WTC11 (cell line): Measurements from ENCODE around the gene PRKN. TPM values are rescaled to one million over a fixed set of nuclear protein-coding genes. Genes with fewer than 3 reads are reported as not detected.

Experiments used
- ATAC-seq: fragments of 200-7000 bp; cut with Tn5 transposase; 2 replicates; pipeline ENCODE4 v1.10.0; 2021; ENCODE audit warnings: mild to moderate bottlenecking, moderate library complexity
- CTCF ChIA-PET: fragments of 300-600 bp; sonication (Branson Sonifier 250); formaldehyde crosslinking; loops from one replicate; lab custom pipeline; 2021; ENCODE audit warnings: antibody characterized with exemption; lab: Charles Lee
- POLR2A ChIA-PET: fragments of 350-600 bp; sonication (Branson Sonifier 250); formaldehyde crosslinking; loops from one replicate; lab custom pipeline; 2021; ENCODE audit warnings: antibody characterized with exemption; lab: Charles Lee
- DNase-seq: peaks from one replicate; pipeline ENCODE4 v3.0.0; 2021; ENCODE audit warnings: low spot score
- H3K27ac Mint-ChIP-seq: 2 replicates; pipeline ENCODE4 v1.8.0; 2021; ENCODE audit warnings: mixed read lengths
- H3K27me3 Mint-ChIP-seq: 2 replicates; pipeline ENCODE4 v1.8.0; 2021; ENCODE audit warnings: low read depth, mild to moderate bottlenecking, moderate library complexity, mixed read lengths
- H3K36me3 Mint-ChIP-seq: 2 replicates; pipeline ENCODE4 v1.8.0; 2021; ENCODE audit warnings: mixed read lengths
- H3K4me1 Mint-ChIP-seq: 2 replicates; pipeline ENCODE4 v1.8.0; 2022; ENCODE audit warnings: mixed read lengths
- H3K4me3 Mint-ChIP-seq: 2 replicates; pipeline ENCODE4 v1.8.0; 2021; ENCODE audit warnings: mild to moderate bottlenecking, moderate library complexity, mixed read lengths
- H3K9me3 Mint-ChIP-seq: 2 replicates; pipeline ENCODE4 v1.8.0; 2021; ENCODE audit warnings: mixed read lengths
- ATF1 ChIP-seq: sonication (generic); formaldehyde crosslinking; IDR thresholded peaks from 2 replicates; pipeline ENCODE4 v1.8.1; 2023; ENCODE audit warnings: mild to moderate bottlenecking, moderate library complexity, missing genetic modification reagents
- E2F4 ChIP-seq: sonication (generic); formaldehyde crosslinking; IDR thresholded peaks from 2 replicates; pipeline ENCODE4 v1.8.1; 2022; ENCODE audit warnings: low read depth, mild to moderate bottlenecking, moderate library complexity, missing genetic modification reagents, borderline replicate concordance
- ELF4 ChIP-seq: sonication (generic); formaldehyde crosslinking; IDR thresholded peaks from 2 replicates; pipeline ENCODE4 v1.8.1; 2022; ENCODE audit warnings: low read depth, mild to moderate bottlenecking, moderate library complexity, missing genetic modification reagents
- FOXP4 ChIP-seq: sonication (generic); formaldehyde crosslinking; IDR thresholded peaks from 2 replicates; pipeline ENCODE4 v1.8.0; 2022; ENCODE audit warnings: mild to moderate bottlenecking, missing genetic modification reagents
- HMGXB4 ChIP-seq: sonication (generic); formaldehyde crosslinking; IDR thresholded peaks from 2 replicates; pipeline ENCODE4 v1.8.1; 2023; ENCODE audit warnings: mild to moderate bottlenecking, moderate library complexity, missing genetic modification reagents
- IRF2 ChIP-seq: sonication (generic); formaldehyde crosslinking; IDR thresholded peaks from 2 replicates; pipeline ENCODE4 v1.8.0; 2022; ENCODE audit warnings: low read depth, missing genetic modification reagents, borderline replicate concordance
- JAZF1 ChIP-seq: fragments of 250-450 bp; sonication (Bioruptor Pico); IDR thresholded peaks from 2 replicates; pipeline ENCODE4 v1.9.0; 2021; ENCODE audit warnings: moderate library complexity, mild to moderate bottlenecking, inconsistent platforms
- KAT7 ChIP-seq: sonication (generic); formaldehyde crosslinking; IDR thresholded peaks from 2 replicates; pipeline ENCODE4 v1.8.1; 2023; ENCODE audit warnings: missing genetic modification reagents, mild to moderate bottlenecking, borderline replicate concordance
- NFE2L1 ChIP-seq: sonication (generic); formaldehyde crosslinking; IDR thresholded peaks from 2 replicates; pipeline ENCODE4 v1.8.1; 2023; ENCODE audit warnings: missing genetic modification reagents
- PRDM15 ChIP-seq: sonication (generic); formaldehyde crosslinking; IDR thresholded peaks from 2 replicates; pipeline ENCODE4 v1.8.0; 2022; ENCODE audit warnings: missing genetic modification reagents
- RELA ChIP-seq: sonication (generic); formaldehyde crosslinking; IDR thresholded peaks from 2 replicates; pipeline ENCODE4 v1.8.1; 2022; ENCODE audit warnings: missing genetic modification reagents, mild to moderate bottlenecking, borderline replicate concordance
- SMAD3 ChIP-seq: sonication (generic); formaldehyde crosslinking; IDR thresholded peaks from 2 replicates; pipeline ENCODE4 v1.8.0; 2022; ENCODE audit warnings: missing genetic modification reagents, mild to moderate bottlenecking, borderline replicate concordance
- SOX15 ChIP-seq: fragments of 250-450 bp; sonication (Bioruptor Pico); IDR thresholded peaks from 2 replicates; pipeline ENCODE4 v1.9.0; 2021; ENCODE audit warnings: mild to moderate bottlenecking
- SP1 ChIP-seq: sonication (generic); formaldehyde crosslinking; conservative IDR thresholded peaks from 2 replicates; pipeline ENCODE4 v1.8.1; 2022; ENCODE audit warnings: missing genetic modification reagents
- ZBTB21 ChIP-seq: sonication (generic); formaldehyde crosslinking; IDR thresholded peaks from 2 replicates; pipeline ENCODE4 v1.8.1; 2023; ENCODE audit warnings: mild to moderate bottlenecking, missing genetic modification reagents, borderline replicate concordance
- ZNF425 ChIP-seq: fragments of 250-450 bp; sonication (Bioruptor Pico); conservative IDR thresholded peaks from 2 replicates; pipeline ENCODE4 v1.9.0; 2021; ENCODE audit warnings: mild to moderate bottlenecking
- ZNF671 ChIP-seq: fragments of 250-450 bp; sonication (Bioruptor Pico); IDR thresholded peaks from 2 replicates; pipeline ENCODE4 v1.8.0; 2021; ENCODE audit warnings: mild to moderate bottlenecking
- ZSCAN18 ChIP-seq: fragments of 250-450 bp; sonication (Bioruptor Pico); IDR thresholded peaks from 2 replicates; pipeline ENCODE4 v2.1.2; 2022; ENCODE audit warnings: mild to moderate bottlenecking, moderate library complexity
- total RNA-seq: library from RNA; stranded (reverse); gene quantifications from 3 replicates; pipeline ENCODE4 v1.2.3, GENCODE V29; 2021

The PRKN gene
- total RNA-seq, 1 experiment from 2014 or later, result 0.59 TPM

- peaks cover 15% of the 10 kb centered on the region for H3K36me3 Mint-ChIP-seq
- no peak overlapping the region for H3K4me3 Mint-ChIP-seq
- ChIA-PET POLR2A (no interaction called here), CTCF (interaction anchor here (1.4 kb wide), 1 partner anchor 9 kb away, joined by 4 read pairs; no protein-coding TSS in a partner anchor)
- ATAC-seq (no peak), DNase-seq (no peak)
- H3K27ac Mint-ChIP-seq, result no peak overlapping the region
- no peaks in the 10 kb centered on the region for H3K27me3 Mint-ChIP-seq
- TF ChIP-seq NFE2L1 (CRISPR knock-in tag) (no peak), IRF2 (CRISPR knock-in tag) (no peak), KAT7 (CRISPR knock-in tag) (no peak), SMAD3 (CRISPR knock-in tag) (no peak), ZNF671 (CRISPR knock-in tag) (no peak), ELF4 (CRISPR knock-in tag) (no peak), RELA (CRISPR knock-in tag) (no peak), FOXP4 (CRISPR knock-in tag) (no peak), PRDM15 (CRISPR knock-in tag) (no peak), ZBTB21 (CRISPR knock-in tag) (no peak), JAZF1 (CRISPR knock-in tag) (no peak), ATF1 (no peak), E2F4 (CRISPR knock-in tag) (no peak), SOX15 (CRISPR knock-in tag) (no peak), SP1 (CRISPR knock-in tag) (no peak), HMGXB4 (CRISPR knock-in tag) (no peak), ZNF425 (CRISPR knock-in tag) (no peak), ZSCAN18 (CRISPR knock-in tag) (no peak)
- H3K9me3 Mint-ChIP-seq, result peaks cover 15% of the 10 kb centered on the region
- peaks cover 11% of the 10 kb centered on the region for H3K4me1 Mint-ChIP-seq
Observed at GRCh38 chr6:161973064-161973463, 754.5 kb downstream of the PRKN start.
